ENCODE measurements around the gene SULT1C3. TPM values are rescaled to one million over a fixed set of nuclear protein-coding genes. Genes with fewer than 3 reads are reported as not detected.

Gene SULT1C3
- total and polyA plus RNA-seq, 2 of the 13 experiments (the other 11 are each of a cell fraction or from before 2014, with no cell fraction given): not detected

DNA sequence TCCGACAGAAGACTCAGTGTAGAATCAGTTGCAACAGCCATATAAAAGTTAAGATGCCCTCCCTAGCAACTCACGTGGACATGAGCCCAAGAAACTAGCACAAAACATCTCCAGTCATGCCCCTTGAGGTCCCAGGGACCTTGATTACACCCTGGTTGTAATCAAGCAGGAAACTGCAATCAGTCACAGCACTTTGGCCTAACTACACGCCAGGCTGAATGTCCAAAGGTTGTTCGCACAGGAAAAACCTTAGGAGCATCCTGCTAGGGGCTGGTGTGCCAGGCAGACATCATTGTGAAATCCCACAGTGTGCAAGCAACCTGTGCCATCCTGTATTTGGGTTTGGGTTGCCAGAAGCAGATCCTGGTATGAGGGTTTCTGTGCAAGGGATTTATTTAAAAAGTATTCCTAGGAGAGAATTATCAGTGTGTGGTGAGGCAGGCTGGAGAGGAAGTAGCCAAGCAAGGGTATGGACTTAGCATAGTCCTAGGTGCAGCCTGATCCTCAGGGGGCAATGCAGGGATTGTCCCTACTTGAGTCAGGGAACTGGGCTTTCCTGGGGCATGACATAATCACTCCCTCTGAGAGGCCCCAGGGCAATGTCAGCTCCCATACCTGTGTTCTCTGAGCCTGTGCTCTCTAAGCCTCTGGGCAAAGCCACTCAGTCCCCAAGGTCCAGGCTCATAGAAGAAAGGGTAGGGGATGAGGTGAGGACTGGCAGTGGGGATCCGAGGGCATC is 31.2 kb downstream of the SULT1C3 start (continued):
- TF ChIP-seq, protein P1, sequence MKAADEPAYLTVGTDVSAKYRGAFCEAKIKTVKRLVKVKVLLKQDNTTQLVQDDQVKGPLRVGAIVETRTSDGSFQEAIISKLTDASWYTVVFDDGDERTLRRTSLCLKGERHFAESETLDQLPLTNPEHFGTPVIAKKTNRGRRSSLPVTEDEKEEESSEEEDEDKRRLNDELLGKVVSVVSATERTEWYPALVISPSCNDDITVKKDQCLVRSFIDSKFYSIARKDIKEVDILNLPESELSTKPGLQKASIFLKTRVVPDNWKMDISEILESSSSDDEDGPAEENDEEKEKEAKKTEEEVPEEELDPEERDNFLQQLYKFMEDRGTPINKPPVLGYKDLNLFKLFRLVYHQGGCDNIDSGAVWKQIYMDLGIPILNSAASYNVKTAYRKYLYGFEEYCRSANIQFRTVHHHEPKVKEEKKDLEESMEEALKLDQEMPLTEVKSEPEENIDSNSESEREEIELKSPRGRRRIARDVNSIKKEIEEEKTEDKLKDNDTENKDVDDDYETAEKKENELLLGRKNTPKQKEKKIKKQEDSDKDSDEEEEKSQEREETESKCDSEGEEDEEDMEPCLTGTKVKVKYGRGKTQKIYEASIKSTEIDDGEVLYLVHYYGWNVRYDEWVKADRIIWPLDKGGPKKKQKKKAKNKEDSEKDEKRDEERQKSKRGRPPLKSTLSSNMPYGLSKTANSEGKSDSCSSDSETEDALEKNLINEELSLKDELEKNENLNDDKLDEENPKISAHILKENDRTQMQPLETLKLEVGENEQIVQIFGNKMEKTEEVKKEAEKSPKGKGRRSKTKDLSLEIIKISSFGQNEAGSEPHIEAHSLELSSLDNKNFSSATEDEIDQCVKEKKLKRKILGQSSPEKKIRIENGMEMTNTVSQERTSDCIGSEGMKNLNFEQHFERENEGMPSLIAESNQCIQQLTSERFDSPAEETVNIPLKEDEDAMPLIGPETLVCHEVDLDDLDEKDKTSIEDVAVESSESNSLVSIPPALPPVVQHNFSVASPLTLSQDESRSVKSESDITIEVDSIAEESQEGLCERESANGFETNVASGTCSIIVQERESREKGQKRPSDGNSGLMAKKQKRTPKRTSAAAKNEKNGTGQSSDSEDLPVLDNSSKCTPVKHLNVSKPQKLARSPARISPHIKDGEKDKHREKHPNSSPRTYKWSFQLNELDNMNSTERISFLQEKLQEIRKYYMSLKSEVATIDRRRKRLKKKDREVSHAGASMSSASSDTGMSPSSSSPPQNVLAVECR (CRISPR knock-in tag; IDR thresholded peaks at IDR 0.05; ENCODE audit: borderline replicate concordance): 0 out of 2 replicates have a peak, but pooled peaks have one; percentile 18
- TF ChIP-seq ZNF33A (CRISPR knock-in tag; IDR thresholded peaks at IDR 0.05; ENCODE audit: borderline replicate concordance): no peak
- TF ChIP-seq ZEB1 (IDR thresholded peaks at IDR 0.05; ENCODE audit: insufficient replicate concordance, low read depth): no peak
- TF ChIP-seq, protein P2, sequence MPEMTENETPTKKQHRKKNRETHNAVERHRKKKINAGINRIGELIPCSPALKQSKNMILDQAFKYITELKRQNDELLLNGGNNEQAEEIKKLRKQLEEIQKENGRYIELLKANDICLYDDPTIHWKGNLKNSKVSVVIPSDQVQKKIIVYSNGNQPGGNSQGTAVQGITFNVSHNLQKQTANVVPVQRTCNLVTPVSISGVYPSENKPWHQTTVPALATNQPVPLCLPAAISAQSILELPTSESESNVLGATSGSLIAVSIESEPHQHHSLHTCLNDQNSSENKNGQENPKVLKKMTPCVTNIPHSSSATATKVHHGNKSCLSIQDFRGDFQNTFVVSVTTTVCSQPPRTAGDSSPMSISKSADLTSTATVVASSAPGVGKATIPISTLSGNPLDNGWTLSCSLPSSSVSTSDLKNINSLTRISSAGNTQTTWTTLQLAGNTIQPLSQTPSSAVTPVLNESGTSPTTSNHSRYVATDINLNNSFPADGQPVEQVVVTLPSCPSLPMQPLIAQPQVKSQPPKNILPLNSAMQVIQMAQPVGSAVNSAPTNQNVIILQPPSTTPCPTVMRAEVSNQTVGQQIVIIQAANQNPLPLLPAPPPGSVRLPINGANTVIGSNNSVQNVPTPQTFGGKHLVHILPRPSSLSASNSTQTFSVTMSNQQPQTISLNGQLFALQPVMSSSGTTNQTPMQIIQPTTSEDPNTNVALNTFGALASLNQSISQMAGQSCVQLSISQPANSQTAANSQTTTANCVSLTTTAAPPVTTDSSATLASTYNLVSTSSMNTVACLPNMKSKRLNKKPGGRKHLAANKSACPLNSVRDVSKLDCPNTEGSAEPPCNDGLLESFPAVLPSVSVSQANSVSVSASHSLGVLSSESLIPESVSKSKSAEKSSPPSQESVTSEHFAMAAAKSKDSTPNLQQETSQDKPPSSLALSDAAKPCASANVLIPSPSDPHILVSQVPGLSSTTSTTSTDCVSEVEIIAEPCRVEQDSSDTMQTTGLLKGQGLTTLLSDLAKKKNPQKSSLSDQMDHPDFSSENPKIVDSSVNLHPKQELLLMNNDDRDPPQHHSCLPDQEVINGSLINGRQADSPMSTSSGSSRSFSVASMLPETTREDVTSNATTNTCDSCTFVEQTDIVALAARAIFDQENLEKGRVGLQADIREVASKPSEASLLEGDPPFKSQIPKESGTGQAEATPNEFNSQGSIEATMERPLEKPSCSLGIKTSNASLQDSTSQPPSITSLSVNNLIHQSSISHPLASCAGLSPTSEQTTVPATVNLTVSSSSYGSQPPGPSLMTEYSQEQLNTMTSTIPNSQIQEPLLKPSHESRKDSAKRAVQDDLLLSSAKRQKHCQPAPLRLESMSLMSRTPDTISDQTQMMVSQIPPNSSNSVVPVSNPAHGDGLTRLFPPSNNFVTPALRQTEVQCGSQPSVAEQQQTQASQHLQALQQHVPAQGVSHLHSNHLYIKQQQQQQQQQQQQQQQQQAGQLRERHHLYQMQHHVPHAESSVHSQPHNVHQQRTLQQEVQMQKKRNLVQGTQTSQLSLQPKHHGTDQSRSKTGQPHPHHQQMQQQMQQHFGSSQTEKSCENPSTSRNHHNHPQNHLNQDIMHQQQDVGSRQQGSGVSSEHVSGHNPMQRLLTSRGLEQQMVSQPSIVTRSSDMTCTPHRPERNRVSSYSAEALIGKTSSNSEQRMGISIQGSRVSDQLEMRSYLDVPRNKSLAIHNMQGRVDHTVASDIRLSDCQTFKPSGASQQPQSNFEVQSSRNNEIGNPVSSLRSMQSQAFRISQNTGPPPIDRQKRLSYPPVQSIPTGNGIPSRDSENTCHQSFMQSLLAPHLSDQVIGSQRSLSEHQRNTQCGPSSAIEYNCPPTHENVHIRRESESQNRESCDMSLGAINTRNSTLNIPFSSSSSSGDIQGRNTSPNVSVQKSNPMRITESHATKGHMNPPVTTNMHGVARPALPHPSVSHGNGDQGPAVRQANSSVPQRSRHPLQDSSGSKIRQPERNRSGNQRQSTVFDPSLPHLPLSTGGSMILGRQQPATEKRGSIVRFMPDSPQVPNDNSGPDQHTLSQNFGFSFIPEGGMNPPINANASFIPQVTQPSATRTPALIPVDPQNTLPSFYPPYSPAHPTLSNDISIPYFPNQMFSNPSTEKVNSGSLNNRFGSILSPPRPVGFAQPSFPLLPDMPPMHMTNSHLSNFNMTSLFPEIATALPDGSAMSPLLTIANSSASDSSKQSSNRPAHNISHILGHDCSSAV (CRISPR knock-in tag; IDR thresholded peaks at IDR 0.05; ENCODE audit: borderline replicate concordance): no peak
- no peak for TF ChIP-seq HNRNPH1 (optimal IDR thresholded peaks at IDR 0.05; ENCODE audit: low read depth, low read length)
- TF ChIP-seq GZF1 (CRISPR knock-in tag; IDR thresholded peaks at IDR 0.05): no peak
- no peak for TF ChIP-seq DZIP1 (CRISPR knock-in tag; IDR thresholded peaks at IDR 0.05)
- no peak for TF ChIP-seq TCF12 (IDR thresholded peaks at IDR 0.05)
- TF ChIP-seq TCF12 (CRISPR knock-in tag; IDR thresholded peaks at IDR 0.05): no peak
- TF ChIP-seq CREB3 (CRISPR knock-in tag; IDR thresholded peaks at IDR 0.05): no peak
- TF ChIP-seq ETV6 (CRISPR knock-in tag; conservative IDR thresholded peaks at IDR 0.05): no peak

All from HepG2 (cell line).